Left ventricle myocardium inferior (tissue), 1 donor: ENCODE data around the gene TWF1. TPM values are rescaled to one million over a fixed set of nuclear protein-coding genes. Genes with fewer than 3 reads are reported as not detected.

Source experiments
- DNase-seq: peaks from one replicate; pipeline ENCODE4 v3.0.0-alpha.2; 2020
- H3K27ac ChIP-seq: fragments of 200-600 bp; replicated peaks from 2 replicates; pipeline ENCODE4 v1.8.0; 2021
- H3K27me3 ChIP-seq: fragments of 200-600 bp; 2 replicates; pipeline ENCODE4 v1.8.0; 2021; ENCODE audit warnings: low read depth
- H3K36me3 ChIP-seq: fragments of 200-600 bp; 2 replicates; pipeline ENCODE4 v1.8.0; 2021
- H3K4me1 ChIP-seq: fragments of 200-600 bp; 2 replicates; pipeline ENCODE4 v1.8.0; 2021
- H3K4me3 ChIP-seq: fragments of 200-600 bp; 2 replicates; pipeline ENCODE4 v1.8.0; 2021; ENCODE audit warnings: mild to moderate bottlenecking, moderate library complexity
- H3K9me3 ChIP-seq: fragments of 200-600 bp; replicated peaks from 2 replicates; pipeline ENCODE4 v1.8.0; 2021
- CTCF ChIP-seq: fragments of 200-600 bp; IDR thresholded peaks from 2 replicates; pipeline ENCODE4 v1.8.0; 2021; ENCODE audit warnings: antibody characterized with exemption, mild to moderate bottlenecking, borderline replicate concordance
- intact Hi-C: fragments of 100-400 bp; cut with micrococcal nuclease; formaldehyde crosslinking; loops from one replicate; pipeline ENCODE4 v1.11.0; 2022
- total RNA-seq: library from RNA; stranded (reverse); fragmentation: NEBNext Ultra II Directional; extraction: Animal tissue kit (Norgen Biotek cat#: 25700); gene quantifications from one replicate; pipeline ENCODE4 v1.2.1, GENCODE V29; 2021
- donor health status: DM: no; HTN: yes; CAD: no; lungs with severe emphysema.

The TWF1 gene
- total RNA-seq, 1 donor from 2014 or later: 14.3 TPM

- no peaks in the 10 kb centered on the region for H3K9me3 ChIP-seq
- DNase-seq: no peak
- H3K4me3 ChIP-seq: peak overlapping the region; percentile 93
- peak overlapping the region; percentile 96 for H3K27ac ChIP-seq
- intact Hi-C loops: no loop called here
- no peak for TF ChIP-seq CTCF
- H3K36me3 ChIP-seq: peaks cover 24% of the 10 kb centered on the region
- no peaks in the 10 kb centered on the region for H3K27me3 ChIP-seq
- H3K4me1 ChIP-seq: peaks cover 43% of the 10 kb centered on the region
These were observed 813 bp downstream of the TWF1 start for GRCh38 chr12:43805149-43805859.

- Histone ChIP-seq H3K36me3 (peaks cover 83% of the 10 kb centered on the region), H3K9me3 (no peaks in the 10 kb centered on the region), H3K27ac (no peak overlapping the region), H3K4me3 (no peak overlapping the region), H3K4me1 (peaks cover under 1% of the 10 kb centered on the region), H3K27me3 (no peaks in the 10 kb centered on the region)
- TF ChIP-seq CTCF: no peak
- no peak for DNase-seq
- intact Hi-C loops: no loop called here
These were observed 8.4 kb downstream of the TWF1 start for GRCh38 chr12:43797561-43798217.

- Histone ChIP-seq H3K27me3 (no peaks in the 10 kb centered on the region), H3K9me3 (no peaks in the 10 kb centered on the region), H3K27ac (no peak overlapping the region), H3K36me3 (peaks cover 70% of the 10 kb centered on the region), H3K4me1 (no peaks in the 10 kb centered on the region), H3K4me3 (no peak overlapping the region)
- no peak for DNase-seq
- no peak for TF ChIP-seq CTCF
- intact Hi-C loops: no loop called here
These were observed 10.3 kb downstream of the TWF1 start for GRCh38 chr12:43795716-43796280.

GRCh38 chr12:43789941-43790340, 16.2 kb downstream of the TWF1 start:
- peaks cover 7% of the 10 kb centered on the region for H3K4me1 ChIP-seq
- no peaks in the 10 kb centered on the region for H3K27me3 ChIP-seq
- intact Hi-C loops: no loop called here
- H3K27ac ChIP-seq: no peak overlapping the region
- DNase-seq: no peak
- no peak for TF ChIP-seq CTCF
- no peaks in the 10 kb centered on the region for H3K9me3 ChIP-seq
- peaks cover 41% of the 10 kb centered on the region for H3K36me3 ChIP-seq
- no peak overlapping the region for H3K4me3 ChIP-seq

GRCh38 chr12:43786899-43787693, 19.0 kb downstream of the TWF1 start:
- Histone ChIP-seq H3K27me3 (no peaks in the 10 kb centered on the region), H3K27ac (no peak overlapping the region), H3K36me3 (peaks cover 58% of the 10 kb centered on the region), H3K4me1 (peaks cover 7% of the 10 kb centered on the region), H3K9me3 (no peaks in the 10 kb centered on the region), H3K4me3 (no peak overlapping the region)
- intact Hi-C loops: no loop called here
- no peak for DNase-seq
- TF ChIP-seq CTCF: no peak
